Adrenal gland (tissue), 19 donors: ENCODE measurements around the gene PLD4. TPM values are rescaled to one million over a fixed set of nuclear protein-coding genes. Genes with fewer than 3 reads are reported as not detected.

Experiments
- DNase-seq, 7 donors: peaks; one replicate each; pipeline ENCODE4 v3.0.0-alpha.2; 2019 to 2020
- H3K27ac ChIP-seq, 5 donors: fragments of 200-600 bp; sonication (generic) in 4 of 5; 1 replicate in 3 of 5; 2 replicates in 2 of 5; pipeline versions ENCODE4 v1.5.1 to v1.8.0; 2016 to 2020; ENCODE audit warnings: mild to moderate bottlenecking in 1 of 5
- H3K27me3 ChIP-seq: fragments of 200-600 bp; 2 replicates; pipeline ENCODE4 v1.8.0; 2021
- H3K36me3 ChIP-seq, 2 donors: fragments of 200-600 bp; replicated peaks in 1 of 2; 1 replicate in 1 of 2; 2 replicates in 1 of 2; pipeline versions ENCODE4 v1.5.1 to v1.8.0; 2018 to 2022
- H3K4me1 ChIP-seq, 2 donors: fragments of 200-600 bp; replicated peaks in 1 of 2; 1 replicate in 1 of 2; 2 replicates in 1 of 2; pipeline versions ENCODE4 v1.5.1 to v1.8.0; 2018 to 2021
- H3K4me3 ChIP-seq, 4 donors: fragments of 200-600 bp; sonication (generic) in 3 of 4; one replicate each; pipeline ENCODE4 v1.5.1; 2016 to 2018
- H3K9me3 ChIP-seq, 3 donors: fragments of 200-600 bp; sonication (generic) in 1 of 3; replicated peaks in 1 of 3; 1 replicate in 2 of 3; 2 replicates in 1 of 3; pipeline versions ENCODE4 v1.5.1 to v1.8.0; 2016 to 2021
- POLR2A ChIP-seq, 2 donors: fragments of 450-650 bp; IDR thresholded peaks; one replicate each; pipeline ENCODE4 v1.6.1; 2017; ENCODE audit warnings: antibody characterized with exemption in 2 of 2, mild to moderate bottlenecking in 2 of 2, moderate library complexity in 1 of 2
- WGBS, 4 donors: extraction: QIAGEN DNeasy Blood & Tissue Kit in 2 of 4; methylation state at CpG; one replicate each; pipeline versions ENCODE4 v1.1.5 to v1.1.7; 2013 to 2017; 5-methylcytosine and 5-hydroxymethylcytosine counted together
- intact Hi-C, 2 donors: fragments of 100-400 bp; cut with DNase I; formaldehyde crosslinking; loops; one replicate each; pipeline versions ENCODE4 v1.14.1 to v1.15.0; 2022 to 2023
- long read RNA-seq, 10 donors: library from polyadenylated mRNA in 3 of 10; unstranded in 2 of 10; stranded (forward) in 1 of 10; transcript quantifications; one replicate each; pipeline ENCODE4 v2.0.0 and lab custom pipeline, GENCODE V29; 2021 to 2026
- polyA plus RNA-seq, 3 donors: library from polyadenylated mRNA; stranded (reverse); fragments of 200-250 nt in 2 of 3; fragments of 350-450 nt in 1 of 3; fragmentation: Illumina TruSeq in 1 of 3; extraction: RNeasy Lipid Tissue Mini Kit (QIAGEN cat#74804) in 1 of 3; gene quantifications; one replicate each; pipeline ENCODE4 v1.2.3, GENCODE V29; 2013 to 2014
- total RNA-seq, 9 donors: library from RNA; depleted of rRNA in 4 of 9; stranded (reverse); fragments of >200 nt in 4 of 9; fragments of 120-200 nt in 1 of 9; fragmentation: NEBNext Ultra II Directional in 1 of 9; extraction: Animal tissue kit (Norgen Biotek cat#: 25700) in 1 of 9; gene quantifications; one replicate each; pipeline versions ENCODE4 v1.1.0 to v1.2.4, GENCODE V29; 2013 to 2023
- TF ChIP-seq, protein P1 (sequence below), 6 experiments: fragments of 450-650 bp in 4 of 6; fragments of 200-600 bp in 2 of 6; sonication (generic) in 1 of 6; IDR thresholded peaks; 1 replicate in 5 of 6; 2 replicates in 1 of 6; pipeline versions ENCODE4 v1.5.1 to v1.8.0; 2016 to 2021; ENCODE audit warnings: antibody characterized with exemption in 6 of 6, mild to moderate bottlenecking in 2 of 6, moderate library complexity in 1 of 6
- donor health status: healthy with polysubstance abuse.
- donor health status: Bipolar disorder and iron deficiency.
- donor health status: DM: yes; HTN: yes; CAD: no.
- donor health status: DM: no; HTN: no; CAD: no.
- donor health status: DM: no; HTN: no; CAD: no.
- donor health status: DM: yes; HTN: yes; CAD: no.

PLD4 gene
- total RNA-seq = 1 to 10 TPM in 2 of 9 donors, under 1 TPM in 4, not detected in 3; 0.30 to 1.9 (median 0.52) TPM
- 1 to 10 TPM in 1 of 3 donors, under 1 TPM in 2; 0.37 to 1.0 (median 0.64) TPM for polyA plus RNA-seq
- long read RNA-seq, donor 1 = 0 reads
- long read RNA-seq, donor 2 = 0 reads
- long read RNA-seq, donor 3 = 0 reads
- long read RNA-seq, donor 4 = 0 reads
- long read RNA-seq, donor 5 = 0 reads
- long read RNA-seq, donor 6 = 0 reads
- long read RNA-seq, donor 7 = 0 reads
- long read RNA-seq, donor 8 = 0 reads
- long read RNA-seq, donor 9 = 0 reads
- long read RNA-seq, donor 10 = 0 reads

DNA sequence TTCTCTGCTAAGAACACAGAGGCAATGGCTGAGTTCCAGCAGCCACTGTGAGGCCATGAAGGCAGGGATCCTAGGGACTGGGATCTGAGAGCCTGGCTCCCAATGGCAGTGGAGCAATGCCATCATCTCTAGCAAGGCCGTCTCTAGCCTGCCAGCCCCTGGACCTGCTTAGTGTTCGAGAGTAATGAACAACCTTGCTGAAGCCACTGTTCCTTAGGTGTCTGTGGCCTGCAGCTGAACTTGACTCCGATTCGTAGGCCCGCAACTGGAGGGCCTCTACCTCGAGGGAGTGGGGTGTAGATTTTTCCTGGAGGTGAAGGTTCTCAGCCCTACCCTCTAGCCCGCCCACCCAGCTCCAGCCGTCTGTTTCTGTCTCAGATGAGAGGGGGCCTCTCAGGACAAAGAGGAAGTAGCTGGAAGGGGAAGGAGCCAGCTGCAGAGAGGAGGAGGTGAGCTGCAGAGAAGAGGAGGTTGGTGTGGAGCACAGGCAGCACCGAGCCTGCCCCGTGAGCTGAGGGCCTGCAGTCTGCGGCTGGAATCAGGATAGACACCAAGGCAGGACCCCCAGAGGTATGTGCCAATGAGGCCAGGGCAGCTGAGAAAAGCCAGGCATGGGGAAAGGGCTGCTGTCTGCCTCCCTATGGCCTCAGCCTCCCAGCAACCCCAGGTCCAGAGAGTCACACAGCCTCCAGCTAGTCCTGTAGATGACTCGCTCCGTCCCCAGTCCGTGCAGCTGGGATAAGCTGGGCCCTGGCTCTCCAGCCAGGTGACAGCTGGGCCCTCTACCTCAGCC, at the start of gene PLD4:
TSS of gene PLD4 (plus strand) at position 459 of the 793 bp plus-strand sequence. CDS start 2,262 bp downstream, outside the sequence.
- DNase-seq = no peak
- Histone ChIP-seq H3K27me3 (peaks cover 5% of the 10 kb centered on the region), H3K4me1 (no peaks in the 10 kb centered on the region), H3K36me3 (no peaks in the 10 kb centered on the region), H3K4me3 (no peak within 1 kb of the TSS), H3K27ac (no peak within 1 kb of the TSS), H3K9me3 (no peaks in the 10 kb centered on the region)
- WGBS, 4 donors = 72 to 79% (median 77%) methylated on average over 11 to 14 of the region's 14 CpGs
- TF ChIP-seq, protein P1, sequence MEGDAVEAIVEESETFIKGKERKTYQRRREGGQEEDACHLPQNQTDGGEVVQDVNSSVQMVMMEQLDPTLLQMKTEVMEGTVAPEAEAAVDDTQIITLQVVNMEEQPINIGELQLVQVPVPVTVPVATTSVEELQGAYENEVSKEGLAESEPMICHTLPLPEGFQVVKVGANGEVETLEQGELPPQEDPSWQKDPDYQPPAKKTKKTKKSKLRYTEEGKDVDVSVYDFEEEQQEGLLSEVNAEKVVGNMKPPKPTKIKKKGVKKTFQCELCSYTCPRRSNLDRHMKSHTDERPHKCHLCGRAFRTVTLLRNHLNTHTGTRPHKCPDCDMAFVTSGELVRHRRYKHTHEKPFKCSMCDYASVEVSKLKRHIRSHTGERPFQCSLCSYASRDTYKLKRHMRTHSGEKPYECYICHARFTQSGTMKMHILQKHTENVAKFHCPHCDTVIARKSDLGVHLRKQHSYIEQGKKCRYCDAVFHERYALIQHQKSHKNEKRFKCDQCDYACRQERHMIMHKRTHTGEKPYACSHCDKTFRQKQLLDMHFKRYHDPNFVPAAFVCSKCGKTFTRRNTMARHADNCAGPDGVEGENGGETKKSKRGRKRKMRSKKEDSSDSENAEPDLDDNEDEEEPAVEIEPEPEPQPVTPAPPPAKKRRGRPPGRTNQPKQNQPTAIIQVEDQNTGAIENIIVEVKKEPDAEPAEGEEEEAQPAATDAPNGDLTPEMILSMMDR (IDR thresholded peaks at IDR 0.05) = no peak
- no peak for TF ChIP-seq POLR2A (IDR thresholded peaks at IDR 0.05)
- intact Hi-C loops = no loop called here

DNA sequence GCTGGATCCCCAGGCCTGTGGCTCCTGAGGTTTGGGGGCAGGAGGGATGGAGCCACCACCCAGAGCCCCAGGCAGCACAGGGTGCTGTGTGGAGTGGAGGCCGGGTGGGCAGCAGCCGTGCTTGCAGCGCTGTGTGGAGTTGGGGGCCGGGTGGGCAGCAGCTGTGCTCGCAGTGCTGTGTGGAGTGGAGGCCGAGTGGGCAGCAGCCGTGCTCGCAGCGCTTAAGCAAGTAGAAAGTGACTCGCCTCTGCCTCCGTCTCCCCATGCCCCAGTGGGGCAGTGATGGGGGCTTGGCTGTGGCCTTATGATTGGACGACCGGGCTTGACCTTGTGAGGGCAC, 49.3 kb upstream of the PLD4 start:
- Histone ChIP-seq H3K9me3 (no peaks in the 10 kb centered on the region), H3K27ac (no peak overlapping the region), H3K27me3 (no peaks in the 10 kb centered on the region), H3K4me3 (no peak overlapping the region), H3K36me3 (peaks cover 0 to 17% of the 10 kb centered on the region in 2 donors), H3K4me1 (peaks cover 0 to 6% of the 10 kb centered on the region in 2 donors)
- intact Hi-C loops = no loop called here
- 83 to 91% (median 90%) methylated on average over 9 to 13 of the region's 13 CpGs for WGBS, 4 donors
- TF ChIP-seq, protein P1 (IDR thresholded peaks at IDR 0.05) = no peak
- TF ChIP-seq POLR2A (IDR thresholded peaks at IDR 0.05) = no peak
- no peak for DNase-seq

- WGBS, 4 donors = 60 to 86% (median 70%) methylated on average over 1 to 8 of the region's 8 CpGs
- H3K27ac ChIP-seq = no peak overlapping the region
- TF ChIP-seq, protein P1 (IDR thresholded peaks at IDR 0.05) = no peak
- no peak for TF ChIP-seq POLR2A (IDR thresholded peaks at IDR 0.05)
- H3K9me3 ChIP-seq = no peaks in the 10 kb centered on the region
- peaks cover 0 to 6% of the 10 kb centered on the region in 2 donors for H3K4me1 ChIP-seq
- intact Hi-C loops = no loop called here
- DNase-seq = no peak
- H3K27me3 ChIP-seq = no peaks in the 10 kb centered on the region
- H3K36me3 ChIP-seq = peaks cover 0 to 21% of the 10 kb centered on the region in 2 donors
- H3K4me3 ChIP-seq = no peak overlapping the region
Observed at GRCh38 chr14:104875811-104876210, 48.9 kb upstream of the PLD4 start.

DNA sequence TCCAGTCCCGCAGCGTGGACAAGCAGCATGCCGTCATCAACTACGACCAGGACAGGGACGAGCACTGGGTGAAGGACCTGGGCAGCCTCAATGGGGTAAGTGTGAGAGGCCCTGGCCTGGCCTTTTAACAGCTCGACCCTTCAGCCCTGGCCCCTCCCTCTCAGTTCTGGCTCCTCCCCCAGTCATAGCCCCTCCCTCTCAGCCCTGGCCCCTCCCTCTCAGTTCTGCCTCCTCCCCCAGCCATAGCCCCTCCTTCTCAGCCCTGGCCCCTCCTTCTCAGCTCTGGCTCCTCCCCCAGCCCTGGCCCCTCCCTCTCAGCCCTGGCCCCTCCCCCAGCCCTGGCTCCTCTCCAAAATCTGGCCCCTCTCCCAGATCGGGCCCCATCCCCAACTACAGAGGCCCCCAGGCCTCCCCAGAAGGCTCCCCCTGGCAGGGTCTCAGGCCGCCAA, 48.4 kb upstream of the PLD4 start:
- intact Hi-C loops = no loop called here
- 65 to 92% (median 83%) methylated on average over 3 to 8 of the region's 8 CpGs for WGBS, 4 donors
- DNase-seq = no peak
- Histone ChIP-seq H3K27me3 (no peaks in the 10 kb centered on the region), H3K4me1 (peaks cover 0 to 6% of the 10 kb centered on the region in 2 donors), H3K9me3 (no peaks in the 10 kb centered on the region), H3K36me3 (peaks cover 0 to 22% of the 10 kb centered on the region in 2 donors), H3K4me3 (no peak overlapping the region), H3K27ac (no peak overlapping the region)
- TF ChIP-seq, protein P1 (IDR thresholded peaks at IDR 0.05) = no peak
- TF ChIP-seq POLR2A (IDR thresholded peaks at IDR 0.05) = no peak
